ENCODE results near the gene LPCAT1. TPM values are rescaled to one million over a fixed set of nuclear protein-coding genes. Genes with fewer than 3 reads are reported as not detected.

LPCAT1 gene
- total RNA-seq, 4 donors from 2014 or later = 10.4 to 13.2 (median 12.3) TPM

DNA sequence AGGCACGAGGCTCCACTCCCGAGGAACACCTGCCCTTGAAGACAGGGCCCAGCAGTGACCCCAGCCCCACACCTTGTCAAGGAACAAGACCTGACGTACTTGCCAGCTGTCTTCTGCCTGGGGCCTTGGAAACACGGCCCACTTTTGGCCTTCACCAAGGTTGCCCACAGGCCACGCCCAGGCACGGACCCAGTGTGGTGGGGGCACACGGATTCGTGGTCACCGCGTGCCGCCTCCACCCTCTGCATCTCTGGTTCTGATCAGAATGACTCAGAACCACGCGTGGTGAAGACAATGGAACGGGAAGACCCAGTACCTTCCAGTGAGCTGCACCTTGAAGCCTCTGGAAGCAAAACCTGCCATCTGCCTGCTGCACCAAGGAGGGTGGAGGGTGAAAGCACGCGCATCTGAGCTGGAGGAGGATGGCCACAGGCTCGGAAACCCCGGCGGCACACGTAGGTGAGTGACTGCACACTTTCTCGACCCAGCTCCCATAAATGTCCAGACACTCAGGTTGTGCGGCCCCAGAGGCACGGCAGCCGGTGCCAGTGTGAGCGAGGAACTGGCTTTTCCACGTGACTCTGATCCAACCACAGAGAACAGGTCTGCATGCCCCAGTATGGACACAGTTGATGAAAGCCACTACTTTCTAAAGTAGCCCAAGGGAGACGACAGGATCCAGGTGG lies 36.5 kb downstream of the LPCAT1 start:
- H3K4me3 ChIP-seq (ENCODE audit: low read depth, poor library complexity, severe bottlenecking) = no peak overlapping the region
- 90 to 94% methylated on average over 26 to 27 of the region's 27 CpGs for WGBS, 2 donors
- TF ChIP-seq, protein P1, sequence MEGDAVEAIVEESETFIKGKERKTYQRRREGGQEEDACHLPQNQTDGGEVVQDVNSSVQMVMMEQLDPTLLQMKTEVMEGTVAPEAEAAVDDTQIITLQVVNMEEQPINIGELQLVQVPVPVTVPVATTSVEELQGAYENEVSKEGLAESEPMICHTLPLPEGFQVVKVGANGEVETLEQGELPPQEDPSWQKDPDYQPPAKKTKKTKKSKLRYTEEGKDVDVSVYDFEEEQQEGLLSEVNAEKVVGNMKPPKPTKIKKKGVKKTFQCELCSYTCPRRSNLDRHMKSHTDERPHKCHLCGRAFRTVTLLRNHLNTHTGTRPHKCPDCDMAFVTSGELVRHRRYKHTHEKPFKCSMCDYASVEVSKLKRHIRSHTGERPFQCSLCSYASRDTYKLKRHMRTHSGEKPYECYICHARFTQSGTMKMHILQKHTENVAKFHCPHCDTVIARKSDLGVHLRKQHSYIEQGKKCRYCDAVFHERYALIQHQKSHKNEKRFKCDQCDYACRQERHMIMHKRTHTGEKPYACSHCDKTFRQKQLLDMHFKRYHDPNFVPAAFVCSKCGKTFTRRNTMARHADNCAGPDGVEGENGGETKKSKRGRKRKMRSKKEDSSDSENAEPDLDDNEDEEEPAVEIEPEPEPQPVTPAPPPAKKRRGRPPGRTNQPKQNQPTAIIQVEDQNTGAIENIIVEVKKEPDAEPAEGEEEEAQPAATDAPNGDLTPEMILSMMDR (IDR thresholded peaks at IDR 0.05) = no peak
- no peak for TF ChIP-seq POLR2A (IDR thresholded peaks at IDR 0.05)
- intact Hi-C loops (cut with DNase I; ENCODE audit: low total_unique reads) = no loop called here
- DNase-seq (ENCODE audit: low spot score in 2 of 2) = no peak

DNA sequence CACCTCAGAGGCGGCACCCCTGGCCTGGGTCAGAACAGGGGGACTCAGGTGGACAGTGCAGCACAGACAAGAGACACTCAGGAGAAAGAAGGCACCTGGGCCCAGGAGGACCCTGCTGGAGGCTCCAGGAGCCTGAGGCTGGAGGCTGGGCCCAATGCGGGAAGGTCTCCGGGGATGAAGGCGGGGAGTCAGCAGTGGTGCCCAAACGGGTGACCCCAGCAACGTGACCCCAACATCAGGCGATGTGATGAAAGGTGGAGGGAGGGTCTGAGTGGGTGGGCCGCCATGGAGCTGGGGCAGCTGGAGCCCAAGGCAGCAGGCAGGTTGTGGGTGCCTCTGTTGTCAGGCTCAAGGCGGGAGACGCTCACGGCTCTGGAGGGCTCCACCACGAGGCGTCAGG lies 37.5 kb downstream of the LPCAT1 start:
- TF ChIP-seq POLR2A (IDR thresholded peaks at IDR 0.05) = no peak
- TF ChIP-seq, protein P1 (IDR thresholded peaks at IDR 0.05) = no peak
- no peak for DNase-seq (ENCODE audit: low spot score in 2 of 2)
- intact Hi-C loops (cut with DNase I; ENCODE audit: low total_unique reads) = no loop called here
- H3K4me3 ChIP-seq (ENCODE audit: low read depth, poor library complexity, severe bottlenecking) = no peak overlapping the region
- WGBS, 2 donors = 94 to 97% methylated on average over 12 to 13 of the region's 13 CpGs

DNA sequence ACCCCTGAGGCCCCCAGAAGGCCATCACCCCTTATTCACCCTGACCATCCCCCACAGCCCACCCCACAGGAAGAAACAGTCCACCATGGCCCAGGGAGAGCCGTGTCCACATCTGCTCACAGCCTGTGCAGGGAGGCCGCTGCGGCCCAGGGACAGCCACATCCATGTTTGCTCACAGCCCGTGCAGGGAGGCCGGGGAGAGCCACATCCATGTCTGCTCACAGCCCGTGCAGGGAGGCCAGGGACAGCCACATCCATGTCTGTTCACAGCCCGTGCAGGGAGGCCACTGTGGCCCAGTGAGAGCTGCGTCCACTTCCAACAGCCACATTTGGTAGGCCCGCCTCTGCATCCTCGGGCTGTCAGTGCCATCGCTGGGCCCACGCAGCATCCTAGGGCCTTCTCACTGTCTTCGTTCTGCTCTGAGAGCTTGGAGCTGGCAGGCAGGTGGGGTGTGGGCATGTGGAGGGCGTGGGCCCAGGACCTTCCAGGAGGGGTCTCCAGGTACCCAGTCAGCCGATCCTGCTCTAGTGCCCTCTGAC lies 38.1 kb downstream of the LPCAT1 start:
- intact Hi-C loops (cut with DNase I; ENCODE audit: low total_unique reads) = no loop called here
- H3K4me3 ChIP-seq (ENCODE audit: low read depth, poor library complexity, severe bottlenecking) = no peak overlapping the region
- no peak for DNase-seq (ENCODE audit: low spot score in 2 of 2)
- 91 to 92% methylated on average over 13 of the region's 15 CpGs for WGBS, 2 donors
- TF ChIP-seq, protein P1 (IDR thresholded peaks at IDR 0.05) = no peak
- no peak for TF ChIP-seq POLR2A (IDR thresholded peaks at IDR 0.05)

DNA sequence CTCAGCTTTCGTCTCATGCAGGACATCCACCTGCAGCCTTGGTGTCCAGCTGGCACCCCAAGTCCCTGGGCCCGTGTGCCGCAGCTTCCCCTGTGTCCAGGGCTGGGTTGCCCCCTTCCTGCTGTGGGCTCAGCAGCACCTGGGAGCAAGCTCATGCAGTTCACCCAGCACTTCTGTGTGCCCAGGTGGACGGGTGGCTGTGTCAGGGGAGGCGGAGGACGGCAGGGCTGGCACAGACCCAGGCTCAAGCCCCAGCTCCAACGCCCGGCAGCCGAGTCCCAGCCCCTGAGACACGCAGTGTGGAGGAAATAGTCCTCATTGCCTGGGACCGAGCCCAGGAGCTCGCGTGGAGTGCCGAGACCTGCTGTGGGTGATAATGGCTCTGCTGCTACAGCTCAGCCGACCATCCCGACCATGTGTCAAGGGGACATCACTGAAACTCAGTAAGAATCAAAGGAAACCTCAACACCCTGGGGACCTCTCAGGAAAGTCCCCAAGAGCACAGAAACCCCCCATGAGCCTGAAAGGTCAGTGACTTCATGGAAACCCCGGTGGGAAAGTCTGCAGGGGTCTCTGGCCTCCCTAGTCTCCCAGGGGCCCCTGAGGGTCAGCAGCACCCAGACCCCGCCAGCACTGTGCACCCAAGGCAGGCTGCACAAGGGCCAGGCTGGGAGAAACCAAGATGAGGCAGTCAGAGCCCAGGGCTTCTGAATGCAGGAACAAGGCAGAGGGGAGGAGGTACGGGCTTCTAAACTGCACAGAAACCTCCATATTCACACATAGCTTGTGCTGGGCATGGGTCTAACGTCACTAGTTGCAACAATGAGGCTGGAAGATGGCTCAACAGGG lies 38.8 kb downstream of the LPCAT1 start:
- no peak overlapping the region for H3K4me3 ChIP-seq (ENCODE audit: low read depth, poor library complexity, severe bottlenecking)
- 90 to 92% methylated on average over 20 of the region's 20 CpGs for WGBS, 2 donors
- no peak for DNase-seq (ENCODE audit: low spot score in 2 of 2)
- intact Hi-C loops (cut with DNase I; ENCODE audit: low total_unique reads) = no loop called here
- no peak for TF ChIP-seq POLR2A (IDR thresholded peaks at IDR 0.05)
- TF ChIP-seq, protein P1 (IDR thresholded peaks at IDR 0.05) = no peak

DNA sequence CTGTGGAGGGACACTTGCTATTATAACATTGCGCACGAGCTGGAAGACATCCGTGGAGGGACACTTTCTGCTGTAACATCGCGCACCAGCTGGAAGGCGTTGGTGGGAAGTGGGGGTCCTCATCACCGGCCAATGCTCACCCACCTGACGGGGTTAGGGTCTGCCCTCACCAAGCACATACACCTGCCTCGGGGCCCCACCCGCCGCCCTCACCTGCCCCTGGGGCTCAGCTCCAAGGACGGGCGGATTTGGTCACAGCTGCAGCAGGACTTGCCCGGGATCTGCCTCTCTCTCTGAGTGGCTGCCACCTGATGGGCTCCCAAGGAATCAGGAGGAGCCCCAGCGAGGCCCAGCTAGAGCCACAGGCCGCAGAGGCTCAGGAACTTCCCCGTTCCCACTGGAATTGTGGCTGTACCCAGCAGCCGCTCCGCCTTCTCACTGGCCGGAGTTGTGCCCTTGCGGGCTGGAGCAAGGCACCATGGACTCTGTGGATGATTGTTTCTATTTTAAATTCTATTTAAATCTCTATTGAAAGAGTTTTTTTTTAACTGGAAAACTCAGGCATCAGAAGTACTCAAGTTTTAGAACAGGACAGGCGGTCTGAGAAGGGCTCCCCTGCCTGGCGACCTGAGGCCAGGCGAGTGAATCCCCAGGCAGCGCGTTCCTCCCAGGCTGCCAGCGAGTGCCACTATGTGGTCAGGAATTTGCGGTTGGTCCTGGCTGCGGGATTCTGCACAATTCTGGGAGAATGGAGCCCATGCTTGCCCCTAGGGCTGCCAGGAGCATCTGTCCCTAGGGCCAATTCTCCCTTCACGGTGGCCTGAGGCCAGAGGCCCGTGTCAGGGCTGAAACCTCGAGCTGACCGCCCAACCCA lies 39.7 kb downstream of the LPCAT1 start:
- DNase-seq (ENCODE audit: low spot score in 2 of 2) = no peak
- WGBS, 2 donors = 90 to 91% methylated on average over 33 of the region's 33 CpGs
- intact Hi-C loops (cut with DNase I; ENCODE audit: low total_unique reads) = no loop called here
- TF ChIP-seq POLR2A (IDR thresholded peaks at IDR 0.05) = no peak
- TF ChIP-seq, protein P1 (IDR thresholded peaks at IDR 0.05) = no peak
- H3K4me3 ChIP-seq (ENCODE audit: low read depth, poor library complexity, severe bottlenecking) = no peak overlapping the region

Data from lower leg skin (tissue), 4 donors.